ENCODE results near the gene TMEM95. TPM values are rescaled to one million over a fixed set of nuclear protein-coding genes. Genes with fewer than 3 reads are reported as not detected.
A peak's percentile ranks its signal among the peaks of the same experiment; 100 is the strongest.
"Not testable (repeated sequence)": the region's sequence is repeated elsewhere in the genome, so short reads cannot be mapped to it uniquely, and the experiment has no call there.

TMEM95 gene
- total RNA-seq, 1 experiment from 2014 or later = 0.50 TPM

DNA sequence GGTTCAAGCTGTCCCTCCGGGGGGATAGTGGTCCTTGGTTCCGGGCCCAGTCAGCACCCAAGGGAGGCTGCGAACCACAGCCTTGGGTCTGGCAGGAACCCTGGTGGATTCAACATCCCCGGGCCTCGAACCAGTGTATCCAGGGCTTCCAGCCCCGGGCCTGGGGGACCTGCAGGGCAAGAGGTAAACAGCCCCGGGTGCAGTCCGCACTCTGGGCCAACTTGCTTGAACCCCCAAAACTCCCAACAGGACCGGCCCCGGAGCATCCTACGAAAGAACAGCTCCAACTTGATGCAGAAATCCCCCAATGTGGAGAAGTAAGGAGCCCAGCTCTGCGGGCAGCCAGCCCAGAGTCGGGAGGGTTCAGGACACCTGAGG, 24.3 kb upstream of the TMEM95 start:
- TF ChIP-seq EZH2 (IDR thresholded peaks at IDR 0.05; ENCODE audit: low read depth) (no peak), CTCF (conservative IDR thresholded peaks at IDR 0.05) (no peak)
- peak overlapping the region; percentile 100 for H3K4me3 ChIP-seq
- H3K79me2 ChIP-seq (ENCODE audit: low read depth) = peaks cover 25% of the 10 kb centered on the region
- peak overlapping the region; percentile 90 for H2AFZ ChIP-seq
- H3K9me3 ChIP-seq (ENCODE audit: insufficient read depth, low read depth) = no peaks in the 10 kb centered on the region
- H3K4me1 ChIP-seq (replicated peaks; ENCODE audit: insufficient read depth) = peaks cover 16% of the 10 kb centered on the region
- no peaks in the 10 kb centered on the region for H3K36me3 ChIP-seq (ENCODE audit: low read depth)
- H3F3A ChIP-seq (ENCODE audit: insufficient read depth, low read depth) = peaks cover 9% of the 10 kb centered on the region; the same call in 1 of the 2 replicates
- H3K27ac ChIP-seq = no peak overlapping the region
- no peaks in the 10 kb centered on the region for H3K9me2 ChIP-seq (ENCODE audit: insufficient read depth)
- H3K27me3 ChIP-seq (ENCODE audit: insufficient read depth, low read depth) = no peaks in the 10 kb centered on the region
- no TSS peak for BruUV-seq (replicated peaks)
- POLR2A ChIA-PET (ENCODE audit: unreplicated experiment) = interaction anchor here (0.6 kb wide), 1 partner anchor 73 kb away, joined by 10 read pairs; the partner anchor contains the start of gene TMEM256
- H3K4me2 ChIP-seq = peak overlapping the region; percentile 96
- intact Hi-C loops (cut with micrococcal nuclease; ENCODE audit: unreplicated experiment) = no loop called here
- DNase-seq = no peak
- CTCF ChIA-PET = no interaction called here
- H4K20me1 ChIP-seq (ENCODE audit: insufficient read depth) = no peaks in the 10 kb centered on the region

GRCh38 chr17:7332111-7332510, 22.8 kb upstream of the TMEM95 start:
- no peak overlapping the region for H2AFZ ChIP-seq
- no peaks in the 10 kb centered on the region for H3K27me3 ChIP-seq (ENCODE audit: insufficient read depth, low read depth)
- TF ChIP-seq CTCF (conservative IDR thresholded peaks at IDR 0.05) (no peak), EZH2 (IDR thresholded peaks at IDR 0.05; ENCODE audit: low read depth) (no peak)
- ChIA-PET CTCF (no interaction called here), POLR2A (ENCODE audit: unreplicated experiment) (no interaction called here)
- H3K4me3 ChIP-seq = no peak overlapping the region
- no peaks in the 10 kb centered on the region for H3K9me3 ChIP-seq (ENCODE audit: insufficient read depth, low read depth)
- peaks cover 9% of the 10 kb centered on the region; the same call in 1 of the 2 replicates for H3F3A ChIP-seq (ENCODE audit: insufficient read depth, low read depth)
- BruUV-seq (replicated peaks) = no TSS peak
- no peak overlapping the region for H3K4me2 ChIP-seq
- H4K20me1 ChIP-seq (ENCODE audit: insufficient read depth) = no peaks in the 10 kb centered on the region
- intact Hi-C loops (cut with micrococcal nuclease; ENCODE audit: unreplicated experiment) = no loop called here
- H3K79me2 ChIP-seq (ENCODE audit: low read depth) = peaks cover 18% of the 10 kb centered on the region
- DNase-seq = no peak
- peaks cover 16% of the 10 kb centered on the region for H3K4me1 ChIP-seq (replicated peaks; ENCODE audit: insufficient read depth)
- H3K9me2 ChIP-seq (ENCODE audit: insufficient read depth) = no peaks in the 10 kb centered on the region
- no peaks in the 10 kb centered on the region for H3K36me3 ChIP-seq (ENCODE audit: low read depth)
- no peak overlapping the region for H3K27ac ChIP-seq

DNA sequence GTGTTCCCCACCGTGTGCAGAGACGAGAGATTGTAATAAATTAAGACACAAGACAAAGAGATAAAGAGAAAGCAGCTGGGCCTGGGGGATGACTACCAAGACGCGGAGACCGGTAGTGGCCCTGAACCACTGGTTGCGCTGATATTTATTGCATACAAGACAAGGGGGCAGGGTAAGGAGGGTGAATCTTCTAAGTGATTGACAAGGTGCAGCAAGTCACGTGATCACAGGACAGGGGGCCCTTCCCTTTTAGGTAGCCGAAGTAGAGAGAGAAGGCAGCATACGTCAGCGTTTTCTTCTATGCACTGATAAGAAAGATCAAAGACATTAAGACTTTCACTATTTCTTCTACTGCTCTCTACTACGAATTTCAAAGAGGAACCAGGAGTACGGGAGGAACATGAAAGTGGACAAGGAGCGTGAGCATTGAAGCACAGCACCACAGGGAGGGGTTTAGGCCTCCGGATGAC, 22.3 kb upstream of the TMEM95 start:
- H3K36me3 ChIP-seq (ENCODE audit: low read depth); POLR2A ChIA-PET (ENCODE audit: unreplicated experiment); DNase-seq; H3K4me3 ChIP-seq; CTCF ChIA-PET; H3K9me2 ChIP-seq (ENCODE audit: insufficient read depth); BruUV-seq (replicated peaks); H3K4me2 ChIP-seq; intact Hi-C loops (cut with micrococcal nuclease; ENCODE audit: unreplicated experiment); H3K9me3 ChIP-seq (ENCODE audit: insufficient read depth, low read depth); H3F3A ChIP-seq (ENCODE audit: insufficient read depth, low read depth); H2AFZ ChIP-seq; H3K27me3 ChIP-seq (ENCODE audit: insufficient read depth, low read depth); H4K20me1 ChIP-seq (ENCODE audit: insufficient read depth); H3K27ac ChIP-seq: not testable (repeated sequence)
- Histone ChIP-seq H3K79me2 (ENCODE audit: low read depth) (peaks cover 13% of the 10 kb centered on the region), H3K4me1 (replicated peaks; ENCODE audit: insufficient read depth) (peaks cover 15% of the 10 kb centered on the region)

DNA sequence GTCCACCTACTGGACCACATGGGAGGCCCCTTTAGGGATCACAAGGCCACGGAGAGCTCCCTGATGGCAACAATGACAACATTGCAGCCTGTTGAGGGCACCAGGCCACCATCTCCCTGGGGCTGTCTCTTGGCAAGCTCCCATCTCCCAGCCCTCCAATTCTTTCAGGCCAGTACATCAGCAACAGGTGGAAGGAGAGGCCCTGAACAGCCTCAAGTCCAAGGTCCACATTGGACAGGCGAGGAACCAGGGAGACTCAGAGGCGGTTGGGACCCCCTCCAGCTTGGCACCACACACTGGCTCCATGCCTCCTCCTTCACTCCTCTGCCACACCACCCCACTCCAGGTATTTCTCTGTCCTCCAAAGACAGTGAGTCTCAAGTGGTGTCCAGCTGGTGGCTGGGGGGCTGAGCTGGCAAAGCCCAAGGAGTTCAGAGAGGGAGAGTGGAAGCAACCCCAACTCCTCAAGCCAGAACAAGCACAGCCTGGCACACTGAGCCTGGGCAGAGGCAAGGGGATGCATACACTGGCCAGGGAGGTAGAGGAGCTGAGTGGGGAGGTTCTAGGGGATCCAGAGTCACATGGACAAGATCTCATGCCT, 19.9 kb upstream of the TMEM95 start:
- TF ChIP-seq CTCF (conservative IDR thresholded peaks at IDR 0.05) = no peak
- no peak for TF ChIP-seq EZH2 (IDR thresholded peaks at IDR 0.05; ENCODE audit: low read depth)

GRCh38 chr17:7335765-7336164, 19.2 kb upstream of the TMEM95 start:
- H4K20me1 ChIP-seq (ENCODE audit: insufficient read depth); intact Hi-C loops (cut with micrococcal nuclease; ENCODE audit: unreplicated experiment); H3K27me3 ChIP-seq (ENCODE audit: insufficient read depth, low read depth); H3K27ac ChIP-seq; H2AFZ ChIP-seq; POLR2A ChIA-PET (ENCODE audit: unreplicated experiment); H3K79me2 ChIP-seq (ENCODE audit: low read depth); DNase-seq; H3K9me3 ChIP-seq (ENCODE audit: insufficient read depth, low read depth); H3K4me2 ChIP-seq; H3K4me3 ChIP-seq; BruUV-seq (replicated peaks); H3F3A ChIP-seq (ENCODE audit: insufficient read depth, low read depth); H3K36me3 ChIP-seq (ENCODE audit: low read depth); H3K4me1 ChIP-seq (replicated peaks; ENCODE audit: insufficient read depth); H3K9me2 ChIP-seq (ENCODE audit: insufficient read depth); CTCF ChIA-PET: not testable (repeated sequence)

More for the DNA sequence above, 19.9 kb upstream of the TMEM95 start:
- intact Hi-C loops (cut with micrococcal nuclease; ENCODE audit: unreplicated experiment) = no loop called here
- no peaks in the 10 kb centered on the region for H4K20me1 ChIP-seq (ENCODE audit: insufficient read depth)
- H3K36me3 ChIP-seq (ENCODE audit: low read depth) = no peaks in the 10 kb centered on the region
- H3K9me2 ChIP-seq (ENCODE audit: insufficient read depth) = no peaks in the 10 kb centered on the region
- H3K79me2 ChIP-seq (ENCODE audit: low read depth) = no peaks in the 10 kb centered on the region
- H3K27me3 ChIP-seq (ENCODE audit: insufficient read depth, low read depth) = no peaks in the 10 kb centered on the region
- no peak overlapping the region for H3K4me2 ChIP-seq
- POLR2A ChIA-PET (ENCODE audit: unreplicated experiment) = interaction anchor here (0.6 kb wide), 1 partner anchor 97 kb away, joined by 3 read pairs; no protein-coding TSS in a partner anchor
- CTCF ChIA-PET = no interaction called here
- no TSS peak for BruUV-seq (replicated peaks)
- DNase-seq = no peak
- H3K4me1 ChIP-seq (replicated peaks; ENCODE audit: insufficient read depth) = peaks cover 7% of the 10 kb centered on the region; the same call in 1 of the 2 replicates
- H3K4me3 ChIP-seq = no peak overlapping the region
- no peak overlapping the region for H2AFZ ChIP-seq
- no peaks in the 10 kb centered on the region for H3K9me3 ChIP-seq (ENCODE audit: insufficient read depth, low read depth)
- no peak overlapping the region for H3K27ac ChIP-seq
- peaks cover 5% of the 10 kb centered on the region; the same call in 1 of the 2 replicates for H3F3A ChIP-seq (ENCODE audit: insufficient read depth, low read depth)
